SK-MEL-5 (cell line): ENCODE results near the gene GMPPA. TPM values are rescaled to one million over a fixed set of nuclear protein-coding genes. Genes with fewer than 3 reads are reported as not detected.

Experiments
- DNase-seq: peaks from one replicate; pipeline ENCODE4 v3.0.0-alpha.2; 2016; ENCODE audit warnings: low read depth, low spot score
- in situ Hi-C: cut with HindIII; loops from 2 replicates; pipeline ENCODE4 v1.10.0; 2016; ENCODE audit warnings: low sequenced_read_pairs, high pct_unique_total_duplicates, low pct_unique_long_range_greater_than_20kb
- polyA plus RNA-seq, 2 experiments: library from polyadenylated mRNA; depleted of rRNA; stranded (reverse); fragments of >200 nt; gene quantifications; 2 replicates each; pipeline ENCODE4 v1.2.3, GENCODE V29; 2015
- total RNA-seq: library from RNA; depleted of rRNA; stranded (reverse); fragments of >200 nt; shearing (Covaris generic); gene quantifications from 2 replicates; pipeline ENCODE4 v1.2.3, GENCODE V29; 2014; rRNA removed

The GMPPA gene
- total RNA-seq: 60.6 and 64.8 TPM in 2 replicates
- 39.8 and 49.3 TPM in 2 replicates for polyA plus RNA-seq (2015; cell fraction: cytosol; rRNA removed)
- polyA plus RNA-seq (2015; cell fraction: nucleus; rRNA removed): 163 and 220 TPM in 2 replicates

GRCh38 chr2:219498280-219499057 lies at the start of gene GMPPA:
Gene GMPPA, plus strand, starts transcription at chr2:219498891. Its CDS starts 1,085 bp downstream, at chr2:219499976.
- peak; percentile 98 for DNase-seq
- in situ Hi-C loops: no loop called here

GRCh38 chr2:219449609-219450008 lies 49.1 kb upstream of the GMPPA start:
- DNase-seq: no peak
- in situ Hi-C loops: no loop called here

GRCh38 chr2:219451661-219452360 lies 46.9 kb upstream of the GMPPA start:
- in situ Hi-C loops: no loop called here
- no peak for DNase-seq

- DNase-seq: no peak
- in situ Hi-C loops: no loop called here
Measured at GRCh38 chr2:219452361-219453317, 46.1 kb upstream of the GMPPA start.

- in situ Hi-C loops: no loop called here
- DNase-seq: no peak
Measured at GRCh38 chr2:219453671-219454590, 44.8 kb upstream of the GMPPA start.

- in situ Hi-C loops: no loop called here
- no peak for DNase-seq
Measured at GRCh38 chr2:219455581-219455980, 43.1 kb upstream of the GMPPA start.

GRCh38 chr2:219457784-219458369 lies 40.8 kb upstream of the GMPPA start:
- in situ Hi-C loops: no loop called here

GRCh38 chr2:219458996-219459395 lies 39.7 kb upstream of the GMPPA start:
- DNase-seq: no peak
- in situ Hi-C loops: no loop called here

More at GRCh38 chr2:219457784-219458369, 40.8 kb upstream of the GMPPA start:
- peak; percentile 29 for DNase-seq

- peak; percentile 66 for DNase-seq
- in situ Hi-C loops: no loop called here
Measured at GRCh38 chr2:219459460-219460311, 39.0 kb upstream of the GMPPA start.

- in situ Hi-C loops: no loop called here
- no peak for DNase-seq
Measured at GRCh38 chr2:219460424-219460926, 38.2 kb upstream of the GMPPA start.

- no peak for DNase-seq
Measured at GRCh38 chr2:219461047-219461514, 37.6 kb upstream of the GMPPA start.

GRCh38 chr2:219461669-219462068 lies 37.0 kb upstream of the GMPPA start:
- in situ Hi-C loops: no loop called here
- DNase-seq: no peak

More at GRCh38 chr2:219461047-219461514, 37.6 kb upstream of the GMPPA start:
- in situ Hi-C loops: no loop called here

GRCh38 chr2:219462349-219462748 lies 36.3 kb upstream of the GMPPA start:
- DNase-seq: no peak
- in situ Hi-C loops: no loop called here

- in situ Hi-C loops: no loop called here
- no peak for DNase-seq
Measured at GRCh38 chr2:219464286-219465032, 34.2 kb upstream of the GMPPA start.
